Measurements from ENCODE around the gene ASPDH.
"Not testable (repeated sequence)": the region's sequence is repeated elsewhere in the genome, so short reads cannot be mapped to it uniquely, and the experiment has no call there.

Gene ASPDH

DNA sequence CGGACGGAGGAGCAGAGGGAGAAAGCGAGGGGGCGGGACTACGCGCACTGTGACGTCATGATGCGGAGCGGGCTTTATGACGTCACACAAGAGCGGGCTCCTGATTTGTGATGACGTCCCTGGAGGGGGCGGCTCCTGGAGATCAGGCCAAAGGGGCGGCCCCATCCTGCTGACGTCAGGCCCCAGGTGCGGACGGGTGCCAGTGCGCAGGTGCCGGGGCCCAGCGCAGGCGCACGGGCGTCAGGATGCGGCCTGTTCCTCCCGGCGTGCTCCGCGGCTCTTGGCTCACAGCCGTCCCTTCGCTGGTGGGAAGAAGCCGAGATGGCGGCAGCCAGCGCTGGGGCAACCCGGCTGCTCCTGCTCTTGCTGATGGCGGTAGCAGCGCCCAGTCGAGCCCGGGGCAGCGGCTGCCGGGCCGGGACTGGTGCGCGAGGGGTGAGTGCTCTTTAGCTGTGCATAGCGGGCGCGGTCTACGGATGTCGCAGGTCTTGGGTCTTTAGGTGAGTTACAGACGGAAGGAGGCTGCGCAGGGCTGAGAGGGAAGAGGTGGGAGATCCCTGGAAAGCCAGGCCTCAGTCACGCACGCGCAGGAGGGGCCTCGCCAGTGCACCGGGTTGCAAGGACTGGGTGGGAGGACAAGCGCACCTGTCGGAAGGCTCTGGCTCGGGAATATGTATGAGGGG lies 37.3 kb downstream of the ASPDH start, which contains the start of the genes EMC10 and GARIN5A:
EMC10 (plus strand) TSS at position 284 of the 683 bp plus-strand sequence; CDS start at position 322, 38 bp downstream.
GARIN5A (minus strand) TSS at position 625 of the 683 bp plus-strand sequence; CDS start at position 165, 460 bp downstream.
- FAIRE-seq, result no peak

GRCh38 chr19:50475736-50476223 lies 37.9 kb downstream of the ASPDH start:
- no peak for FAIRE-seq

GRCh38 chr19:50475101-50475568 lies 38.6 kb downstream of the ASPDH start:
- no peak for FAIRE-seq

- FAIRE-seq, result not testable (repeated sequence)
Observed at GRCh38 chr19:50473336-50473735, 40.4 kb downstream of the ASPDH start.

- FAIRE-seq, result no peak
Observed at GRCh38 chr19:50468818-50469217, 44.9 kb downstream of the ASPDH start.

DNA sequence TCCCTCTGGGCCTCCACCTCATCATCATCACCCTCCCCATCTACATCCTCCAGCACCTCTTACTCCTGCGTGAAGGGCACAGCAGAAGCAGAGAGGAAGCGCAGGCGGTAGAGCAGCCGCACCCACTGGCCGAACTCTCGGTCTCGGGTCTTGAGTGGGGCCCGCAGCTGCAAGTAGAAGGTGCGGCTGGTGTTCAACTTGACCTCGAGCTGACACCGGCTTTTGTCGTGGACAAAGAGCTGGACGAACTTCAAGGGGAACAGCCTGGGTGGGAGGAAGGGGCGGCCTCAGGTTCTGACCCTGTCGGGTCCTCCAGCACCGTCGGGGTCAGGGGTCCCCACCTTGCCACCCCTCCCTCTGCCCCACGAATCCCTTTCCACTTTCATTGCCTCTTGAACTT lies 46.1 kb downstream of the ASPDH start:
- no peak for FAIRE-seq

GRCh38 chr19:50466706-50467039 lies 47.0 kb downstream of the ASPDH start:
- no peak for FAIRE-seq

- no peak for FAIRE-seq
Observed at GRCh38 chr19:50465986-50466705, 47.6 kb downstream of the ASPDH start.

DNA sequence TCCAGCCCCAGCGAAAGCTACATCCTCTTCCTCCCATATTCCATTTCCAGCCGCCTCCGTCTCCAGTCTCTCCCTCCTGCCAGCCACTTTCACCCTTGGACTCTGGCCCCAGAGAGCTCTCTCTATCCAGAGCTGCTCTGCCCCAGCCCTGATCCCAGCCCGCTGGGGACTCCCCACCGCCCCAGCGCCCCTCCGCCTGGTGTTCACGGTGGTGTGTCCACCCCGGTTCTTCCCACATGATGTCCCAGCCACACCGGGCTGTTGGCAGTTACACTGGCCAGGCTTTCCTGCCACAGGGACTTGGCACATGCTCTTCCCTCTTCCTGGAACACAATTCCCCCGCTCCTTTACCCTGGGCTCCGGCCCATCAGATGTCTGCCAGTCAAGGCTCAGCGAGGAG lies 48.7 kb downstream of the ASPDH start:
- FAIRE-seq, result no peak

GRCh38 chr19:50464348-50464747 lies 49.4 kb downstream of the ASPDH start:
- no peak for FAIRE-seq

- no peak for FAIRE-seq
Observed at GRCh38 chr19:50462970-50463369, 50.7 kb downstream of the ASPDH start.
